GM19324 (cell line): Measurements from ENCODE around the gene PIMREG.

ENCODE experiments used
- ATAC-seq: cut with Tn5 transposase; IDR thresholded peaks from one replicate; pipeline ENCODE4 v1.9.1; 2021; ENCODE audit warnings: mild to moderate bottlenecking, moderate library complexity; ENCODE audit not compliant: unreplicated experiment, low FRiP score

PIMREG gene

DNA sequence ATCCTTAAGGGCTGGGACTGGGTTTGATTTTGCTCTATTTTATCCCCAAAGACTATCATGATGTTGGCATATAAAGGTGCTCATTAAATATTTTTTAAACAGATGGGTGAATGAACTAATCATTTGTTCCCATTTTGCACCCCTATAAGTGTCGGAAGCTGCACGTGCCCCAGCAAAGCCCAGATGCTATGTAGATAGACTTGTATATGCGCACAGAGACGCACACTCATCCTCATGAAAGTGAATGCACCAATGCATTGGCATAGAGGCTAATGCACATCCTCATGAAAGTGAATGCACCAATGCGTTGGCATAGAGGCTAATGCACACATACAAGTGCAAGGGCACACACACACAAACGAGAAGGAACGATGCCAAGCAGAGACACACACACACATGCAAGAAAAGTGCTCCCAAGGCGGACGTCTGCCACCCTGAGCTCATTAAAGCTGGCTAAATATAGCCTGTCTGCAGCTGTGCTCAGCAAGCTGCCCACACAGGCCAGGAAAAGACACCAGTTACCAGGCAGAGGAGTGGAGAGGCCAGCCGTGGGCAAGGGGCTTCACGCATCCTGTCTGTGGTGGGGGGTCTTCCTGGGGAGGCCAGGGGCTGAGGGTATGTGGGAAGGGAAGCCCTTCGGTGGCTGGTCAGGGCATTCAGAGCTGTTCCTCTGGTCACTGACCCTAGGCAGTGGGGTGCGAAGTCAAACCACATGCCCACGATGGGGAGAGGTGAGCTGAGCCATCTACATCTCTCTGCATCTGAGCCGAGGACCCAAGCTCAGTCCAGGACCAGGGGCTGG is 52.6 kb downstream of the PIMREG start:
- no peak for ATAC-seq

DNA sequence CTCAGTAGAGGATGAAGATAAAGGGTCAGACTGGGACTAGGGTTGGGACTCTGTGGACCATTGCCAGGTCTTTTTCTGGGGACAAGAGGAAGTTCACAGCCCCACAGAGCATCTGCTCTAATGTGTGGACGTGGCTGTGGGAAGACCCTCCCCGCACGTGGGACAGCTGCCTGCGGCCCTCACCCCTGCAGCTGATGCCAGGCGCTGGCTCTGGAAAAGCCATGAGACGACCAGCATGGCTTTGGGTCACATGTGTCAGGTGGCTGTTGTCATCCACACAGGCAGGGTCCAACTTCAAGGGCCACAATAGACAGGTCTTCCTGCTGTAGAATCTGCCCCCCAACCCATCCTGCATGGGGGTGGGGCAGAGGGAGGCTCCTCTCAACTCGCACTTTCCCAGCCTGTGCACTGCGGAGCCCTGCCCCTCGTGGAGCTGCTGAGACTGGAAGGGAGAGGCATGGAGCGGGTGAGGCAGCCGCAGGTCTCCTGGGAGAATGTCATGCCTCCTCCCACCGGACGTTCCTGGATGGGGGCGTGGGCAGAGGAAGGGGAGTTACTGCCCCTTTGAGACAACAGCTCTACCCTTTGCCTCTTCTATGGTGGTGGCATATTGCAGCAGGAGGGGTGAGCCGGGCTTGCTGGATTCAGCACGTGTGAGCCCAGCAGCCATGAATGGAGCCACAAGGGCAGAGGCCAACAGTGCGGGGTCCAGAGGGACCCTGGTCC is 53.4 kb downstream of the PIMREG start:
- ATAC-seq = no peak

DNA sequence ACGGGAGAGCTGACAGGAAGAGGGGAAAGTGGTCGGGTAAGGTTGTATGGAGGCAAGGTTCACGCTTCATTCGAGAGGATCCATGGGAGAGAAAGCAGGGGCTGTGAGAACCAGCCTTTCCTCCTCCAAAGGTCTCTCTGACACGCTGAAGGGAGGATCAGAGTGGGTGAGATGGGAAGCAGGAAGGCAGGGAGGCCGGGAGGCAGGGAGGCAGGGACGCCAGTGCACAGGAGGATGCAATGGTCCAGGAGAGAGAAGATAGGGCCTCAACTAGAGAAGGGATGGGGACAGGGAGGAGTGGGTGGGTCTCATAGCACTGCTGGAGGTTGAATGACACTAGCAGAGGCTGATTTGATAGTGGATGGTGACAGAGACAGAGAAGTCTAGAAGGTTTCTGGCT is 54.1 kb downstream of the PIMREG start:
- ATAC-seq = no peak

DNA sequence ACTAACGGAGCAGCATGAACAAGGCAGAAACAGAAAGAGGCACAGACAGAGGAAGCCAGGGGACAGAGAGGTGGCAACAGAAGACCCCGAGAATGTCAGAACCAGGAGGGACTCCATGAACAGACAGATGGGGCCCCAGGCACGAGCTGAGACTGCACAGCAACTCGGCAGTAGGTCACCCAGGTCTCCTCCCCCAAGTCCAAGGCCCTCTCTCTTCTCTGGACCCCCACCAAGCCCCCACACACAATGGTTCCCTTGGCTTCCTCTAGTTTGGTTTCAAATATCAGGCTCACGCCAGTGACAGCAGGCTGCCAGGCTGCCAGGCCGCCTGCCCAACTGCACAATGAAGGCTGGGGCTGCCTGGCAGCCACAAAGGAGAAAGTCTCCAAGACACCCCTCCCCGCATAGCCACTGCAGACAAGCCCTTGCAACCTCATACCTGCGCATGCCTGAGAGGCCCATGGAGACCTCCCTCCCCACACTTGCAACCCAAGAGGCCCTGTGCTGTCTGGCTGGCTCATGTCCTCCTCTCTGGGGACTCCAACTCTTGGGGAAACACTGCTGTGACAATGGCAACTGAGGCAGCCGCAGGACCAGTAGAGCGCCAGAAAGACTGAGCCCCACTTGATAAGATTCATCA is 54.8 kb downstream of the PIMREG start:
- ATAC-seq = no peak
